Measurements from ENCODE around the gene VPS13D.

The VPS13D gene

DNA sequence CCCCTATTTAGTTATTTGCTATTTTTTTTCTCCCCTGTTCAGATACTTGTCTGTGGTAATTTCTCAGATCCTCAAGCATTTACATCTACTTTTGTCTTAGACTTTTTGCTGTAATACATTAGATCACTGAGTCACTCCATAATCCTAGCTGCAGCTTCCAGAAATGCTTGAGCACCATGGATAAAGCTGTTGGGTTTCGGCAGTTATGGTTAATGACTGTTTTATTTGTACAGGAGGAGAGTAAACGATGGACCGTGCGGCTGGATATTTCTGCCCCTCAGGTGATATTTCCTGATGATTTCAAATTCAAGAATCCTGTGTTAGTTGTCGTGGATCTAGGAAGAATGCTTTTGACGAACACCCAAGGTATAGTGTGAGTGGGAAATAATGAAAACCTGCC, 42.9 kb downstream of the VPS13D start:
- DNase-seq (ENCODE audit: low spot score in 2 of 2) (no peak), ATAC-seq (ENCODE audit: low read depth) (no peak)
- Mint-ChIP-seq H3K9me3 (no peaks in the 10 kb centered on the region), H3K36me3 (peaks cover 41% of the 10 kb centered on the region), H3K4me3 (no peak overlapping the region), H3K4me1 (no peaks in the 10 kb centered on the region), H3K27me3 (no peaks in the 10 kb centered on the region), H3K27ac (no peak overlapping the region)

GRCh38 chr1:12275370-12275769, 45.5 kb downstream of the VPS13D start:
- Mint-ChIP-seq H3K27me3 (no peaks in the 10 kb centered on the region), H3K9me3 (no peaks in the 10 kb centered on the region), H3K36me3 (peaks cover 51% of the 10 kb centered on the region), H3K4me3 (no peak overlapping the region), H3K4me1 (no peaks in the 10 kb centered on the region), H3K27ac (no peak overlapping the region)
- ATAC-seq (ENCODE audit: low read depth) (no peak), DNase-seq (ENCODE audit: low spot score in 2 of 2) (no peak)

DNA sequence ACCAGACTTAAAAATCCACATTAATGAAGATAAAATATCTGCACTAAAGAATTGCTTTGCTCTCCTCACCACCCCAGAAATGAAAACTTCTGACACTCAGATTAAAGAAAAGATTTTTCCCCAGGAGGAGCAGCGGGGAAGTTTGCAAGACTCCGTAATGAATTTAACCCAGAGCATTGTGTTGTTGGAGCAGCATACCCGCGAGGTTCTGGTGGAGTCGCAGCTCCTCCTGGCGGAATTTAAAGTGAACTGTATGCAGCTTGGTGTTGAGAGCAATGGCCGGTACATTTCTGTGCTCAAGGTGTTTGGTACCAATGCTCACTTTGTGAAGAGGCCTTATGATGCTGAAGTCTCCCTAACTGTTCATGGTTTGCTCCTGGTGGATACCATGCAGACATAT, 46.4 kb downstream of the VPS13D start:
- ATAC-seq (ENCODE audit: low read depth) (no peak), DNase-seq (ENCODE audit: low spot score in 2 of 2) (no peak)
- no peaks in the 10 kb centered on the region for H3K9me3 Mint-ChIP-seq

GRCh38 chr1:12279003-12279402, 49.2 kb downstream of the VPS13D start:
- Mint-ChIP-seq H3K27ac (no peak overlapping the region), H3K36me3 (peaks cover 38% of the 10 kb centered on the region), H3K9me3 (no peaks in the 10 kb centered on the region), H3K4me1 (no peaks in the 10 kb centered on the region), H3K27me3 (no peaks in the 10 kb centered on the region), H3K4me3 (no peak overlapping the region)
- DNase-seq (ENCODE audit: low spot score in 2 of 2) = no peak
- ATAC-seq (ENCODE audit: low read depth) = no peak

More for the DNA sequence above, 46.4 kb downstream of the VPS13D start:
- H3K27me3 Mint-ChIP-seq = no peaks in the 10 kb centered on the region
- H3K27ac Mint-ChIP-seq = no peak overlapping the region
- H3K4me1 Mint-ChIP-seq = no peaks in the 10 kb centered on the region
- H3K4me3 Mint-ChIP-seq = no peak overlapping the region
- peaks cover 46% of the 10 kb centered on the region for H3K36me3 Mint-ChIP-seq

- no peak overlapping the region for H3K27ac Mint-ChIP-seq
- H3K4me1 Mint-ChIP-seq = no peaks in the 10 kb centered on the region
- ATAC-seq (ENCODE audit: low read depth) (no peak), DNase-seq (ENCODE audit: low spot score in 2 of 2) (no peak)
- H3K4me3 Mint-ChIP-seq = no peak overlapping the region
- peaks cover 38% of the 10 kb centered on the region for H3K36me3 Mint-ChIP-seq
- no peaks in the 10 kb centered on the region for H3K27me3 Mint-ChIP-seq
- no peaks in the 10 kb centered on the region for H3K9me3 Mint-ChIP-seq
These were observed 50.1 kb downstream of the VPS13D start for GRCh38 chr1:12279728-12280464.

- DNase-seq (ENCODE audit: low spot score in 2 of 2) (no peak), ATAC-seq (ENCODE audit: low read depth) (no peak)
- H3K27me3 Mint-ChIP-seq = no peaks in the 10 kb centered on the region
- no peak overlapping the region for H3K4me3 Mint-ChIP-seq
- peaks cover 31% of the 10 kb centered on the region for H3K36me3 Mint-ChIP-seq
- H3K9me3 Mint-ChIP-seq = no peaks in the 10 kb centered on the region
- peaks cover 8% of the 10 kb centered on the region for H3K4me1 Mint-ChIP-seq
- H3K27ac Mint-ChIP-seq = no peak overlapping the region
These were observed 52.3 kb downstream of the VPS13D start for GRCh38 chr1:12282142-12282541.

DNA sequence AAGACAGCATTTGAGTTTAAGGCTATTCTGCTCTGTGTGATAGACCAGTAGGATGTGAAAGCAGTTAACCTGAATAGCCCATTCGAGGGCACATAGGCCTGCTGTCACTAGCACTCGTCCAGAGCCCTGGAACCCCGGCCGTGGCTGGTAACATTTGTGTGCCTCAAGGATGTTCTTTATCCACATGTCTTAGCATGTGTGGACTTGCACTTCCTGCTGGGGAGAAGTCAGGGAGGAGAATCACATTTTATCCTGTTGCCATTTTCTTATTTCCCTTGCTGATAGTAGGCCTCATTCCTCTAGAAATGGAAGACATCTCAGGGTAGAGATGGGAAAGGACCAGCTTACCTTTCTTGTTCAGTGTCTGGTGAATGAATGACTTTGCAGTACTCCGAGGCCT, 54.7 kb downstream of the VPS13D start:
- no peak for ATAC-seq (ENCODE audit: low read depth)
- peaks cover 10% of the 10 kb centered on the region for H3K4me1 Mint-ChIP-seq
- no peaks in the 10 kb centered on the region for H3K27me3 Mint-ChIP-seq
- peaks cover 26% of the 10 kb centered on the region for H3K36me3 Mint-ChIP-seq
- no peak for DNase-seq (ENCODE audit: low spot score in 2 of 2)
- no peaks in the 10 kb centered on the region for H3K9me3 Mint-ChIP-seq
- no peak overlapping the region for H3K27ac Mint-ChIP-seq
- no peak overlapping the region for H3K4me3 Mint-ChIP-seq

GRCh38 chr1:12285496-12286143, 55.8 kb downstream of the VPS13D start:
- H3K4me3 Mint-ChIP-seq = no peak overlapping the region
- H3K27ac Mint-ChIP-seq = no peak overlapping the region
- peaks cover 25% of the 10 kb centered on the region for H3K36me3 Mint-ChIP-seq
- DNase-seq (ENCODE audit: low spot score in 2 of 2) (no peak), ATAC-seq (ENCODE audit: low read depth) (no peak)
- no peaks in the 10 kb centered on the region for H3K27me3 Mint-ChIP-seq
- H3K4me1 Mint-ChIP-seq = peaks cover 10% of the 10 kb centered on the region
- no peaks in the 10 kb centered on the region for H3K9me3 Mint-ChIP-seq

GRCh38 chr1:12287869-12288268, 58.0 kb downstream of the VPS13D start:
- Mint-ChIP-seq H3K27ac (no peak overlapping the region), H3K27me3 (no peaks in the 10 kb centered on the region), H3K4me1 (peaks cover 10% of the 10 kb centered on the region), H3K9me3 (no peaks in the 10 kb centered on the region), H3K36me3 (peaks cover 24% of the 10 kb centered on the region), H3K4me3 (no peak overlapping the region)
- DNase-seq (ENCODE audit: low spot score in 2 of 2) (no peak), ATAC-seq (ENCODE audit: low read depth) (no peak)

DNA sequence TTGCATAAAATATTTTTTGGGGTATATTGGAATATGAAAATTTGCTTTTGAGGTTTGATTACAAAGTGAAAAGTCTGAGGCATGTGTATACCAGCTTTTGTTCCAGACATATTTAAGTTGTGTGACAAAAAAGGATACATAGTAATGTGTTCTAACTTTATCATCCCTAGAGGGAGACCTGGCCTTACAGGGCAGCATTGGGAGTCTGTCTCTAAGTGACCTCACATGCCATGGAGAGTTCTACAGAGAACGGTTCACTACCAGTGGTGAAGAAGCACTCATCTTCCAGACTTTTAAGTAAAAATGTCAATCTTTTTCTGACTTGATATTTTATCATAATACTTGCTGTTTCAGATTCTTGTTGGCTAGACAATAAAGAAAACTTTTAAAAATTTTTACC, 61.0 kb downstream of the VPS13D start:
- H3K27ac Mint-ChIP-seq = no peak overlapping the region
- H3K4me1 Mint-ChIP-seq = peaks cover 10% of the 10 kb centered on the region
- DNase-seq (ENCODE audit: low spot score in 2 of 2) (no peak), ATAC-seq (ENCODE audit: low read depth) (no peak)
- no peaks in the 10 kb centered on the region for H3K27me3 Mint-ChIP-seq
- H3K4me3 Mint-ChIP-seq = no peak overlapping the region
- no peaks in the 10 kb centered on the region for H3K9me3 Mint-ChIP-seq
- peaks cover 27% of the 10 kb centered on the region for H3K36me3 Mint-ChIP-seq

- Mint-ChIP-seq H3K4me3 (no peak overlapping the region), H3K4me1 (no peaks in the 10 kb centered on the region), H3K36me3 (peaks cover 17% of the 10 kb centered on the region), H3K27me3 (no peaks in the 10 kb centered on the region), H3K9me3 (no peaks in the 10 kb centered on the region), H3K27ac (no peak overlapping the region)
- ATAC-seq (ENCODE audit: low read depth) (no peak), DNase-seq (ENCODE audit: low spot score in 2 of 2) (no peak)
These were observed 63.6 kb downstream of the VPS13D start for GRCh38 chr1:12293416-12293815.

- no peaks in the 10 kb centered on the region for H3K4me1 Mint-ChIP-seq
- H3K27ac Mint-ChIP-seq = no peak overlapping the region
- no peaks in the 10 kb centered on the region for H3K27me3 Mint-ChIP-seq
- no peaks in the 10 kb centered on the region for H3K9me3 Mint-ChIP-seq
- DNase-seq (ENCODE audit: low spot score in 2 of 2) (no peak), ATAC-seq (ENCODE audit: low read depth) (no peak)
- no peak overlapping the region for H3K4me3 Mint-ChIP-seq
- peaks cover 21% of the 10 kb centered on the region for H3K36me3 Mint-ChIP-seq
These were observed 64.2 kb downstream of the VPS13D start for GRCh38 chr1:12294076-12294475.

GRCh38 chr1:12296016-12296415, 66.2 kb downstream of the VPS13D start:
- H3K27ac Mint-ChIP-seq = no peak overlapping the region
- H3K9me3 Mint-ChIP-seq = no peaks in the 10 kb centered on the region
- no peak overlapping the region for H3K4me3 Mint-ChIP-seq

GRCh38 chr1:12296623-12297022, 66.8 kb downstream of the VPS13D start:
- ATAC-seq (ENCODE audit: low read depth) (no peak), DNase-seq (ENCODE audit: low spot score in 2 of 2) (no peak)
- H3K36me3 Mint-ChIP-seq = peaks cover 17% of the 10 kb centered on the region
- H3K27me3 Mint-ChIP-seq = no peaks in the 10 kb centered on the region
- H3K27ac Mint-ChIP-seq = no peak overlapping the region
- H3K4me3 Mint-ChIP-seq = no peak overlapping the region
- H3K9me3 Mint-ChIP-seq = no peaks in the 10 kb centered on the region
- H3K4me1 Mint-ChIP-seq = no peaks in the 10 kb centered on the region

More at GRCh38 chr1:12296016-12296415, 66.2 kb downstream of the VPS13D start:
- no peak for DNase-seq (ENCODE audit: low spot score in 2 of 2)
- H3K36me3 Mint-ChIP-seq = peaks cover 19% of the 10 kb centered on the region
- no peaks in the 10 kb centered on the region for H3K4me1 Mint-ChIP-seq
- H3K27me3 Mint-ChIP-seq = no peaks in the 10 kb centered on the region
- no peak for ATAC-seq (ENCODE audit: low read depth)

DNA sequence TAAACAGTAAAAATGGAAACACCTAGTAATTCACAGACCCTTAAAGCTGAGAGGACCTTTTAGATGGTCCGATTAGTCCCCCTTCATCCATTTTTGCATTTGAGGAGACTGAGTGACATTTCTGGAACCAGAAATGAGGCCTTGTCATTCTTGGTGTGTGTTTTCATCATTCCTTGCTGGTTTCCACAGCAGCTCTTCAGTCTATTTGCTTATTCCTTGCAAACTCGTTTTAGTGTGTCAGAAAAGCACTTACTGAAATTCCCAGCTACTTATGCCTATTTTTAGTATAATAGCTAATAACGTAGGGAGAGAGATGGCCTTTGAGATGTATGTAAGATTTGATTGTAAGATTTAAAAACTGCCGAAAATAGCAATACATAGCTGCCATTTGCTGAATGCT, 70.9 kb downstream of the VPS13D start:
- no peak for ATAC-seq (ENCODE audit: low read depth)
- Mint-ChIP-seq H3K27ac (no peak overlapping the region), H3K9me3 (no peaks in the 10 kb centered on the region), H3K36me3 (peaks cover 29% of the 10 kb centered on the region), H3K27me3 (no peaks in the 10 kb centered on the region), H3K4me3 (no peak overlapping the region), H3K4me1 (no peaks in the 10 kb centered on the region)
- DNase-seq (ENCODE audit: low spot score in 2 of 2) = no peak

Data from memory B cell (primary cell).